Raji (cell line): Measurements from ENCODE around the gene FBRSL1.

ENCODE experiments used
- POLR2A ChIP-seq: IDR thresholded peaks from 2 replicates; pipeline ENCODE4 v1.6.1; 2011; ENCODE audit warnings: low read depth, low read length, control low read depth; ENCODE audit not compliant: insufficient read depth

Gene FBRSL1

DNA sequence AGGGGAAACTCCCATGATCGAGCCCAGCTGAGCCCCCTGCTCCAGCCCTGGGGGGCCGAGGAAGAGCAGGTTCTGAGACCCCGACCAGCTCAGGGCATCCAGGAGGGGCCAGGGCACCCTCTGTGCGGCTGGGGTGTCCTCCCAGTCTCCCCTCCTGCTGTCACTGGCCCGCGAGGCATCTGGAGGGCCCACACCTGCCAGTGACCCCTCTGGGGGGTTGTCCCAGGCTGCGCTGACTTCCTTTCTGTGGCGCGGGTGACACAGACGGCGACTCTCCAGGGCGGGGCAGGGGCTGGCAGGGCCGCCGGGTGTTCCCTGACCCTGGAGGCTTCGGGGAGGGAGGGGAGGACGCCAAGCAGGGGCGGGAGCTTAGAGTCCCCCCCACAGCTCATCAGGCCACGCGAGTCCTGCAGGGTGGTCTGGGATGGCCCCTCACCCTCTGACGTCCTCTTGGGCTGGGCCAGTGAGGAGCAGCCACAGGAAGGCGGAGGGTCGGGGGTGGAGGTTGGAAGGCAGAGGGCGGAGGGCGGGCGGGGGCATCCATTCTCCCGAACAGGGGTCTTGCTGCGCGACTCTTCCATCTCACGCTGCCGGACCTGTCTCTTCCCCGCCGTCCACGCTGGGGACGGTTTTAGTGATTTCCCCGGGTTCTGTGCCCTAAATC, 38.6 kb upstream of the FBRSL1 start:
- TF ChIP-seq POLR2A, result no peak

DNA sequence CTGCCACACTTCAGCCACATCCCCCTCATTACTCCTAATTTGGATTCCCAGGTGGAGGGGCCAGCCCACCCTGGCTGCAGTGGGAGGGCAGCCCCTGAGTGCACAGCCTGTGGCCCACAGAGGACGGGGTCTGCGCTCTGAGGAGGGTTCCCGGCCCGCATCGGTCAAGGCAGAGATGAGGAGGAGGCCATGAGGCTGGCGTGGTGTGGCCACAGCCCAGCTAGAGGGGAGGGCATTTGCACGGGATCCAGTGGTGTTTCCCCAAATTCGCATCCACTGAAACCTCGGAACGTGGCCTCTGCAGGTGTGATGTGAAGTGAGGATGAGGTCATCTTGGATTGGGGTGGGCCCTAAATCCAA, 38.1 kb upstream of the FBRSL1 start:
- no peak for TF ChIP-seq POLR2A

DNA sequence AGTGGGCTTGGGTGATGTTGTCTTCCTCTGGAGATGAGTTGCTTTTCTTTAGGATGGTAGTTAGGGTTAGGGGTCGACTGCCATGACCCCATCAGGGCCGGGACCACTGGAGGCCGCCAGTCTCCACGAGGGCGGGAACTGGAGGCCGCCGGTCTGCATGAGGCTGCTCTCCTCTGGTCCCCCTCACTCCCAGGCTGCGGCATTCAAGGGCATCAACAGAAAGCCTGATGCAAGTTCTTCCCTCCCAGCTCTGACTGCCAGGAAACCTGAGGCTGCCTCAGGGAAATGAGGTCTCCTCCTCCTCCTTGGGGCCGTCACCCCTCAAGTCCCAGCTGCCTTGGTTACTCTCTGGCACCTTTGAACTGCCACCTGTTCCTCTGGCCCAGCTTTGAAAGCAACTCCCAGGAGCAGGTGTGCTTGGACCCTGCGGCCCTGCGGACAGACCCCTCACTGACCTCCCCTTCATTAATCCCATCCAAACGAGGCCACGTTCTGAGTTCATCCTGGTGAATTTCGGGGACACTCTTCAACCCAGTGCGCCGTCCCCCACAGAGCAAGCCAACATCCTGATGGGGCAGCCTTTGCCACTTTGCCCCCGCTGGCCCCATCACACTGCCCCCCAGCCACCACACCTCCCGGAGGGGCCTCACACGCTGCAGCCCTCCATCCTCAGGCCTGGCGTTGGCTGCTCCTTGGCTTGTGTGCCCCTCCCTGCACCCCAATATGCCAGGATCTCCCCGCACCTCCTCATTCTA, 37.2 kb upstream of the FBRSL1 start:
- no peak for TF ChIP-seq POLR2A

DNA sequence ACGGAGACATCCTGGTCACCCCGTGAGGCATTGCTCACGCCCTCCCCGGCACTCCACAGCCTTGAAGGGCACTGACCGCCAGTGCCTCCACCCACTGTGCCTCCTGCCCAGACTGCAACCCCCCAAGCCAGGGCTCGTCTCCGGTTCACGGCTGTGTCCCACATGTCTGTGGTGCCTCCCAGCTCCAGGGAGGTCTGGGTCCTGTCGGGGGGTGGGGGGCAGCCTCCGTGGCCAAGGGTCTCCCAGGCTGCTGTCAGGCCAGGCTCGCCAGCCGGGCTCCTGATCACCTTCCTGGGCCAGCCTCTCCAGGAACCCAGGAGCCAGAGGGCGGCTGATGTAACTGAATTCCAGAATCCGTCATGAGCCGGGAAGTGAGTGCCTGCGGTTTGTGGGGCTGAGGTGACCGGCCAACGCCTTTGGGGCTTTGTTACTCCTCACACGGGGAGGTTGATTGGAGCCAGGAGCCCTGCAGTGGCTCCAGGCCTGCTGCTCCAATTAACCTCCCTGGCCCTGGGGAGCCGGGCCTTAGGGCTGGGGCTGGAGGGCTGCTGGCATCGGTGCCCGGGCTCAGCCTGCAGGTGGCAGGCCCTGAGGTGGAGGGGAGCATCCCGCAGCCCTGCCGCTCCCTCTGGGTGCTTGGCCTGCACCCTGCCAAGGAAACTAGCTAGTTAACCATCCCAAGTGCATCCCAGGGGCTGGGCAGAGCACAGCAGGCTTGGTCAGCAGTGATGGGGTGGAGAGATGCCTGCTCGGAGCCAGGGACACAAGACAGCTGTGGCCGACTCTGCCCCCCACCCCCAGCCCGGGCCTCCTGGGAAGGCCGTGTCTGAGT, 36.4 kb upstream of the FBRSL1 start:
- TF ChIP-seq POLR2A, result no peak

DNA sequence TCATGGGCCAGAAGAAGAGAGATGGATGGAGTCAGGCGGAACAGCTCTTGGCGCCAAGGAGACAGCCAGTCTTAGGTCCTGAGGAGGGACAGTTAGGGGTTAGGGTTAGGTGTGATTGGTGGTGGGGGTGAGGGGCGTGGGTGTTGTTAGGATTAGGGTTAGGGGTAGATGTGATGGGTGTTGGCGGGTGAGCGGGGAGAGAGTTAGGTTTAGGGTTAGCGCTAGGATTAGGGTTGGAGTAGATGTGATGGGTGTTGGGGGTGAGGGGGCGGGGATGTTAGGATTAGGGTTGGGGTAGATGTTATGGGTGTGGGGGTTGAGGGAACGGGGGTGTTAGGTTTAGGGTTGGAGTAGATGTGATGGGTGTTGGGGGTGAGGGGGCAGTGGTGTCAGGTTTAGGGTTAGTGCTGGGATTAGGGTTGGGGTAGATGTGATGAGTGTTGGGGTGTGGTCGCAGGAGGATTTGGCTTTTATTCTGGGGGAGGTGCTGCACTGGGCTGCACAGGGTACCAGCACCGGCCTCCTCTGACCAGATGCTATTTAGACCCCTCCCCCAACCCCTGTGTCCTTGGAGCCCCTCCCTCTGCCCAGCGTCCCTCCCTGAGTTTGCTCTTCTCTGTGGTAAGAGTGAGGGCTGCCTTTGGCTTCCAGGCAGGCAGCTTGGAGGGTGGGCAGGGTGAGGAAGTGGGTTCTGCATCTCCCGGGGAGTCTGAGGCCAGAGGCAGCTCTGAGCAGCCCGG, 35.6 kb upstream of the FBRSL1 start:
- no peak for TF ChIP-seq POLR2A

DNA sequence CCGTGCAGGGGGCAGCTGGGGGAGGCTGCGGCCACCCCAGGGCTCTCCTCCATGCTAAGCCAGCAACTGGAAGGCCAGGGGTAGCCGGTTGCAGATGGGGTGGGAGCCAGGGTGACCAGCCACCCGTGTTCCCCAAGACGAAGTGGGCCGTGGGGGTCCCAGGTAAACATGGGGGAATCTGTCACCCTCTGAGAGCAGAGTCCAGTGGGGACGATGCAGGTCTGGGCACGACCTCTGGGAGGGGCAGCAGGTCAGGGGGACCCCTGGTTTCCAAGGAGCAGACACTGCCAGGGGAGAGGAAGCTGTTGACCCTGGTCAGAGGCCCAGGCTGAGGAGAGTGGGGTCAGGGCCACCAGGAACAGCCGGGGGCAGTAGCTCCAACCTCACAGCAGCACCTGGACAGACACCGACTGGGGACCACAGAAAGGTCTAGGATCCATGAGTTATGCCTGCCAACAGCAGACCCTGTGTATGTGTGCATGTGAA, 35.0 kb upstream of the FBRSL1 start:
- TF ChIP-seq POLR2A, result no peak

DNA sequence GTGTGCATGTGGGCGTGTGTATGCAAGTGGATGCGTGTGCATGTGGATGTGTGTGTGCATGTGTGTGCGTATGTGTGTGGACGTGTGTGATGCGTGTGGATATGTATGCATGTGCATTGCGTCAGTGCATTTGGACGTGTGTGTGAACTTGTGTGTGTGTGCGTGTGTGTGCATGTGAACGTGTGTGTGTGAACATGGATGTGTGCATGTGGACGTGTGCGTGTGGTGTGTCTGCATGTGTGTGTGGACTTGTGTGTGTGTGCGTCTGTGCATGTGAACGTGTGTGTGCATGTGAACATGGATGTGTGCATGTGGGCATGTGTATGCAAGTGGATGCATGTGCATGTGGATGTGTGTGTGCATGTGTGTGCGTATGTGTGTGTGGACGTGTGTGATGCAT, 34.4 kb upstream of the FBRSL1 start:
- TF ChIP-seq POLR2A, result no peak

DNA sequence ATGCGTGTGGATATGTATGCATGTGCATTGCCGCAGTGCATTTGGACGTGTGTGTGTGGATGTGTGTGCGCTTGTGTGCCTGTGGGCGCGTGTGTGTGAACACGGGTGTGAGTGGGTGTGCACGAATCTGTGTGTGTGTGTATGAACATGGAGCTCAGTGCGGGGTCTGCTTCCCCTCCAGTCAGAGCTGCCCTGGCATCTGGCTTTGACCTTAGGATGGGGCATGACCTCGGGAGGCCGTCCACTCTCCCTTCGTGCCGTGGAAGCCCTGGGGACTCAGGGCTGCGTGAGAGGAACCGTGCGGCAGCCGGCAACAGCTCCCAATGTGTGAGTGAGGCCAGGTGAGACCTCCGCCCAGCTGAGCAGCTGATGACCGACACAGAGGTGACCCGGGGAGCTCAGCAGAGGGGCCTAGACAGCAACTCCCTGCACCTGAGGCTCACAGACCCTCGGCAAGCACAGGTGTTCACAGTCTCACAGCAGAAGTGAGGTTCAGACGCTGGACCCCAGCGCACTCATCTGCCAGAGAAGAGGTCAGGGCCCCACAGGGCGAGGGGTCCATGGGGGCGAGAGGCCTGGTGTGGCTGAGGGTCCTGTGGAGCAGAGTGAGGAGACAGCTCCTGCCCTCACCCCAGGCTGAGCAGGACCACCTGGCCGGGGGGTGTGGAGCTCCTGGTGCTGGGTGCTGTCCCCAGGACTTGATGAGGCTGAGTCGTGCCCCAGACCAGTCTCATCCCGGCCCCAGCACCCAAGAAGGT, 33.6 kb upstream of the FBRSL1 start:
- TF ChIP-seq POLR2A, result no peak

DNA sequence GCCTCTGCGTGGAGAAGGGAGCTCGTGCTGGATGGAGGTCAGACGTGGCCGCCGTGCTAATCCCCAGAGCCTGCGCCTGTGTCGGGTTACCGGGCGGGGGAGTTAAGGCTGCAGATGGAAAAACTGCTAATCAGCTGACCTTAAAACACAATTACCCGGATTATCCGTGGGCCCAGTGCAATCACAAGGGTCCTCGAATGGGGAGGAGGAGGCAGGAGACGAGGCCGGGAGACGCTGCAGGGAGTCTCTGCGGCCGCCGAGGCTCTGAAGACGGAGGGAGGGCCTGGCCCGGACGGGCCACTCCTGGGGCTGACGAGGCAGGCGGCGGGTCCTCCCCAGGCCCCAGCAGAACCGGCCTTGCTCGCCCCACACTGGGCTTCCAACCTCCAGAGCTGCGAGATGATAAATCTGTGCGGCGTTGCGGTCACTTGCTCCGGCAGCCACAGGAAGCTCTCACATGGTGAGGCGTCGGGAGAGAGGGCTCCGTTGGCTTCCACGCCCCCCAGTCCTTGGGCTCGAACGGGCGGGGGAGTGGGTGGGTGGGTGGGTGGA, 32.9 kb upstream of the FBRSL1 start:
- TF ChIP-seq POLR2A, result no peak

DNA sequence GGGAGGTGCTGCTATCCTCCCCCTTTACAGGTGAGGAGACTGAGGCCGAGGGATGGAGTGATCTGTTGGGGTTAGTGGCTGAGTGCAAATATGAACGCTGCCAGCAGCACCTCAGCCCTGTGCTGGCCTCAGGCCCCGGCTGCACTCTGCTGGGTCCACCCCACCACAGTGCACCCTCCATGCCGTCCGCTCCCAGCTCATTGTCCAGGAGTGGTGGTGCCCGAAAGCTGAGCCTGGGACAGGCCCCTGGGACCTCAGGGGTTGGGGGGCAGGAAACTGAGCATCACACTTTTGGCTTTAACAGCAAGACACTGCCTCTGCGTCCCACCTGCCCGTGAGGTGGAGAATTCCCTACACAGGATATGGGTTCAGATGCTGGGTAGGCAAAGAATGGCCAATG, 31.5 kb upstream of the FBRSL1 start:
- TF ChIP-seq POLR2A, result no peak

DNA sequence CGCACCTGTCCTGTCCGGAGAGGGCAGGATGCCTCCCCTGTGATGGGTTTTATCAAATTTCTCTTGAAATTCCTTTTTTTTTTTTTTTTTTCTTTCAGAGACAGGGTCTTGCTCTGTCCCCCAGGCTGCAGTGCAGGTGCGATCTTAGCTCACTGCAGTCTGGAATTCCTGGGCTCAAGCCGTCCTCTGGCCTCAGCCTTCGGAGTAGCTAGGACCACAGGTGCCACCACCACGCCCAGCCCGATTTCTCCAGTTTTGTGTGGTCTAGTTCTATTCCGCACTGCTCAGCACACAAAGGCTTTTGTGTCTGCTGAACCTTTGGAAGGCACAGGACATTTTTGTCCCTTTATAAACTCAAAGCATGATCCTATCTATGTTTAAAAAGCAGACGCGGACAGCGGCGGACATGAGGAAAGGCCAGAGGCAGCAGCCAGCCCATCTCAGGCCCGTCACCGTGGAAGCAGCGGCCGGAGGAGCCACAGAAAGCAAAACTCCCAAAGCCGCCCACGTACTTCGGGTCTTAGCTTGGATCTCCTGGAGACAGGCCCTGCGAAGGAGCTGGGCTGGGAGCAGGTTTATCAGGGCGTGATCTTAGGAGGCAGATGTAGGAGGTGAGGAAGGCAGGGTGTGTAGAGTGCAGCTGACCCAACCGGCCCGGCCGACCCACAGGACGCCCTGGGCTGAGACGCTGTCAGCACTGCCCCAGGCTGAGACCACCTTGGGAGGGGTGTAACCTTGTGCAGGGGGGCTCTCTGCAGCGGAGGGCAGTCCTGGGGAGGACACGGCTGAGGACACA, 30.9 kb upstream of the FBRSL1 start:
- no peak for TF ChIP-seq POLR2A

DNA sequence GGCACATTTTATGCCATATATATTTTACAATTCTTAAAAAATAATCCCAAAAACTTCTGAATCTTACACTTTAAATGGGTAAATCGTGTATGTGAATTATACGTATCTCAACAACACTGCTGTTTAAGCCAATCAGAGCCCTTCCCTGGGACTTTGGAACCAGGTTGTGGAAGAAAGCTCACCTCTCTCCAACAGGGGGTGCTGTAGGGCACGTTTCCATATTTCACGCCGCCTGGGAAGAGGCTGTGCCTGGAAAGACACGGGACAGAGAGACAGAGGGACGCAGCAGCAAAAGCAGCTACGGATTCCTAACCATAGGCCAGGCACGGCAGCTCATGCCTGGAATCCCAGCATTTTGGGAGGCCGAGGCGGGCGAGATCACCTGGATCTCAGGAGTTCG, 29.4 kb upstream of the FBRSL1 start:
- no peak for TF ChIP-seq POLR2A

DNA sequence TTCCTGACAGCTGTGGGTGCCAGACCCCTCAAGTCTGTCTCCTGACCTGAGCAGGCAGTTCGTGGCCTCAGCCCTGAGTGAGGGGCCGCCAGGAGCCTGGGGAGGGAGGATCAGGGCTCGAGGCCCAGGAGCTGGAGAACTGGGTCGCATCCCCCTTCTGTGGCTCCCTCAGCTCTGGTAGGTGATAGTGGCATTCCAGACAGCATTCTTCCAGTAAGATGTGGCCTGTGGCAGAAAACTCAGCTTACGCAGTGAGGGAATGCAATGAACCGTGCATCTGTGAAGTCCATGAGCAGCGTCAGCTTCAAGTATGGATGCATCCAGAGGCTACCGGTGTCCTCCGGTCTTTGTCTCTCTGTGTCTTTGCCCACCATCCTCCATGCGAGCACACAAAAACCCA, 28.4 kb upstream of the FBRSL1 start:
- no peak for TF ChIP-seq POLR2A
